HG03521 (cell line): Measurements from ENCODE around the gene AIG1.

Source experiments
- ATAC-seq: cut with Tn5 transposase; IDR thresholded peaks from one replicate; pipeline ENCODE4 v1.9.1; 2021; ENCODE audit warnings: mild to moderate bottlenecking, moderate library complexity; ENCODE audit not compliant: unreplicated experiment

AIG1 gene

DNA sequence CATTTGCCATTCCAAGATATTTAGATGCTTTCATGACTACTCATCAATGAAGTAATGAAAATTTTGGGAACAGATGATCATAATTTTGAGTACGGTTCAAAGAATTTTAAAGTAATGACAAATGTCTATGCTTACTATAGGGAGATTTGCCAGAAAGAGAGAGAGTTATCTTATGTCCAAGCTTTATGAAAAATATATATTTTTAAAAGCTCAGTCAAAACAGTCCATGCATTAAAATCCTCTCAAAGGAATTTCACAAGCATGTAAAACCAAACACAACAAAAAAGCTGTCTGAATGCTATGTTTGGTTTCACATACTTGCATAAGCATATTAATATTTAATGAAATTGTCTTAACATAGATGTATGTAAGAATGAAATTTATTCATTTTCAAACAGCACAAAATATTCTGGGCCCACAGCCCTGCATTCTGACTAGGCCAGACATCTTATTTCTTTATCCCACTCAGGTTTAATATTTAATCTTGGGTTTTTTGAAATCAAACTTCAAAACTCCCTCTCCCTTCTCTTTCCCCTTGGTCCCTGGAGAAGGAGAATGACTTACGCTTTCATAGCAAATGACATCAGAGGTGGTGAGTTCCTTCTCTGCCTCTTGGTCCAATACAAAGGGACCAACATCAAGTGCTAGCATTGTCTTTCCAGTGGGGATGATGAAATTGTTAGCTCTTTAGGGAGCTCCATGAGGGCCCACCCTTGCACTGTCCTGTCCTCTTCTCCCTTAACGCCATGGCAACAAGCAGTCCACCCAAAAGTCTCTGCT lies 295.6 kb downstream of the AIG1 start:
- ATAC-seq = no peak

DNA sequence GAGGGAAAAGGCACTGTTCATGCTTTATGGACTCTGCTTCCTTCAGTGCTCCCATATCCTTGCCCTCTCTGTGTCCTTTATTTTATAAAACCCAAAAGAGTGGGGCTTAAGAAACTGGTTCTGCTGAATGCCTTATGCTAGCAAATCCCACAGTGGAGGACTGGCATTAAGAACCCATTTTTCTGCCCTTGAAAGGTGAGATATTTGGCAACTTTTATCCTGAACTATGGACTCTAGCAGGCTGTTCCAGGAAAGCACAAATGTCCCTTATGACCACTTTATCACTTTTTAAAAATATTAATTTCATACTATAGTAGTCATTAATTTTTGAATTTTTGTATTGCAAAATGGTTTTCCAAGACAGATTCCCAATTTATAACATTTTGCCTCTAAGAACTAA lies 296.5 kb downstream of the AIG1 start:
- no peak for ATAC-seq

DNA sequence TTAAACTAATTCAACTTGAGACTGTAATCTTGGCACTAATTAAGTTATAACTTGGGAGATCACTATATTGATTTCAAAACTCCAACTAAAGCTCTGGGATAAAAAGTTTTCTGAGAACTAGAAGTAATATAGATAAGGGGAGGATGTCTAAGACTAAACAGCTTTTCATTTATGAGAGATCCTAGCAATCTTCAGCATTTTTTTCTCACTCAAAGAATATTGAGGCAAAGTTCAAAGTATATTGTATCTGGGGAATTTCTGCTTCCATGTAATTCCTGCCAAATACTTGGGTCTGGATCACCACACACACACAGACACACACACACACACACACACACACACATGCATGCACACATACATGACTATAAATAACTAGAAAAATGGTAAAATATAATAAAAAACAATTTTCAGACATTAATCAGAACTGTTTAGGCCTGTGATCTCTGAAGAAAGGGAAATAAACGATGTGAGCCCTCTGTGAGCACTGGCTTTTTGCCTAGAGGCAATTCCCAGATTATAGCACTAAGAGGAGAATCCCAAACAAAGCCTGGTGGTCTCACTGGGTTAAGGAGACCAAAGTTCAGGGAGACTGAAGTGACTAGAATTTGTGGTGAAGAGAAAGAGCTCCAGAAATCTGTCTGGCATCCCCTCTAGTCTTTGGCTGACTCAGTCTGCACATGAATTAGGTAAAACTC lies 297.0 kb downstream of the AIG1 start:
- no peak for ATAC-seq

DNA sequence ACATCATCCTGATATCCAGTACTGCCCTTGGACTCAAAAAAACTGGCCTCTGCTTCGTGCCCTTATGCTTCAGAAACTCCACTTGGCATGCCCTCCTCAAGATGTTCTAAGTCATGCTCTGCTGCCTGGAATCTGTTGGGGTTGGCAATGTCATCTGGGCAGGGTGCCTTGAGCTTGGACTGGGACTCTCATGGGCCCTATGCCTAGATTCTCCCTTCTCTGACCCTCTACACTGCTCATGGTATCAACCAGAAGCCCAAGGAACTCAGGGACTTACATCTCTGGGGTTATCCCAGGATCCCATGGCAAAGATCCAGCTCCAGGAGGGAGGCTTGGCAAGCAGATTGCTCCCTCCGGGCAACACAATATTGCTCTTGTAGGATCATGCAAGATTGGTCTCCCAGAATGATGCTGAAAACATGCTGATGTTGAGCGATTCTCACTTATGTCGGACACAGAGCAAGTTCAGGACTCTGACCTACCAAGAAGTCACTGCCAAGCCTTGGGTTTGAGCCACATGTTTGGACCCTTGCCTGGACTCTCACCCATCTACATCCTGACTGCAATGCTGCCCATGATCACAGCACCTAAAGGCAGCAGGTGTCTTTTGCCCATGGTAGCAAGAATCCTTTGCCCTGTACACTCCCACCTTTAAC lies 301.0 kb downstream of the AIG1 start:
- ATAC-seq = no peak

DNA sequence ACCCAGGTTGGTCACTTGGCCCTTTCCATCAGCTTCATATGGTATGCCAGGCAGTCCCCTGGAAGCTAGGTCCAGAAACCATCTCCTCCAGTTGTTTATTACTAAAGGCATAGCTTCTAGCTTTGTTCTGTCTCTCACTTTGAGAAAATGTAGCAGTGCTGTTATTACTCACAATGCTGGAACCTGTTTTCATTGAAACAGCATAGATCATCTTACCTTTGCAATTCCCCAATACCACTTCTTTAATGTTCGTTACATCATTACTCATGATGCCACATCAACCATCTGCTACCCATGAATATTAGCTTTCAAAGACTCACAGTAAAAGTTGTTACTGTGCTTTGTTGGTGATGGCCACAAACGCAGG lies 301.5 kb downstream of the AIG1 start:
- no peak for ATAC-seq

DNA sequence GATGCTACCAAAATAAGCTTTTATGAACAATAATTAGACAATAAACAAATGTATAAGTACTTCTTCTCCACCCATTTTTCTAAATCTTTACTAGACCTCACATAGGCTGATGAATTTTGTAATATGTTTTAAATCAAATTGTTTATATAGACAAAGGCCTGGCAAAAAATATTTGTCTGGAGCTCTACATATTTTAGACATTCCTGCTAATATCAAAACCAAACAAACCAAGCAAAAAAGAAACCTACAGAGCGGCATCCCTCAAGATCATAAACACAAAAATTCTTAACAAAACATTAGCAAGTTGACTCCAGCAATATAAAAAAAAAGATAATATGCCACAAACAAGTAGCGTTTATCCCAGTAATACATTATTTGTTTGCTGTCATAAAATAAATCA lies 302.6 kb downstream of the AIG1 start:
- no peak for ATAC-seq

DNA sequence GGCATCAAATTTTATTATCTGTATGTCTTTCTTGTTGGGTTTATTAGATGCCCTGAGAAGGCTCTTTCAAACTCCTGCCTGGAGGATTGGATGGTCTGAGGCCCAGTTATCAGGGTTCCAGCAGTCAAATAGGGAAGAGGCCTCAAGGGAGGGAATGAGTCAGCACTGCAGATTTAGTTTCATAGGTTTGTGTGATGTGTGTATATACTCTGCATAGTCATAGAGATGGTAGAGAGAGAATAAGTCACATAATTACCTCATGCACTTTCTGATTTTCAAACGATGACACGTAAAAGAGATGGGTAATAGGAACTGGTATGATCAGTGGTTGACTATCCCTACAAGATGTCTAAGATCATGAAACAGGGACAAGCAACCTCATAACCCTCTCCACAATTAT lies 307.7 kb downstream of the AIG1 start:
- peak; percentile 95 for ATAC-seq

DNA sequence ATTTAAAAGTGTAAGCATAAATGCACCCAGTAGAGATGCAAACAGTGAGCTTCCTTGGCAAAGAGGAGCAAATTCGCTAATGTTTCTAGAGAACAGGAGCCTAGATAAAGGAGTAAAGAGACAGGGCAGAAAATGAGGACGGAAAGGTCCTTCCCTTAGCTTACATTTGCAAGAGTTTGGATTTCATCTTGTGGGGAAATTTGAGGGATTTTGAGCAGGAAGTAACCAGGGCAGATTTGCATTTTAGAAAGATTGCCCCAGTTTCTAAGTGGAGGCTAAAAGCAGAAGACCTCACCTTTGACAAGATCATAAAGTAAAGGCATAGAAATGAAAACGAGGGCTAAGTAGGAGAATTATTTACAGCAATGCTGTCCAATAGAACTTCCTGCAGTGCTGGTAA lies 309.3 kb downstream of the AIG1 start:
- no peak for ATAC-seq

DNA sequence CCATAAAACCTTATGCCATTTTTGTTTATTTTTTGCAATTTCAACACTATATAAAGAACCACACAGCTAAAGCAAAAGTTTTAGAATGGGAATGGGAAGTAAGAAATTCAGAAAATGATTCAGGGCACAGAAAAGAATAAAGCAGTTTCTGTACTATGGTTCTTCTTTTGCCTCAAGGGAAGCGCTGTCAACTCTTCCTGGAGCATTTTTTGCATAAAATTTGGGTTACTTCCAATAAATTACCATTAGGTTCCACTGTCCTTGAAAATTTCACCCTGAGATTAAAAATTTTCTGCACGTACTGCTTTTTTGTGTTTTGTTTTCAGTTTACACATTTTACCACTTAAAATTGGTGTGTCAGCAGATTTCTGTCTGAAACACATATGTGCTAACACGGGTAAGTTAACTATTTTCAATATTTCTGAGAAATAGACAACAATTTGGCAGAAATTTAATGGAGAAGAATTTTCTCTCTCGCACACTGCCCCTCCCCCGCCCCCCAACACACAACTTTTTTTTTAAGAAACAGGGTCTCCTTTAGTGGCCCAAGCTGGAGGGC lies 310.2 kb downstream of the AIG1 start:
- ATAC-seq = no peak

DNA sequence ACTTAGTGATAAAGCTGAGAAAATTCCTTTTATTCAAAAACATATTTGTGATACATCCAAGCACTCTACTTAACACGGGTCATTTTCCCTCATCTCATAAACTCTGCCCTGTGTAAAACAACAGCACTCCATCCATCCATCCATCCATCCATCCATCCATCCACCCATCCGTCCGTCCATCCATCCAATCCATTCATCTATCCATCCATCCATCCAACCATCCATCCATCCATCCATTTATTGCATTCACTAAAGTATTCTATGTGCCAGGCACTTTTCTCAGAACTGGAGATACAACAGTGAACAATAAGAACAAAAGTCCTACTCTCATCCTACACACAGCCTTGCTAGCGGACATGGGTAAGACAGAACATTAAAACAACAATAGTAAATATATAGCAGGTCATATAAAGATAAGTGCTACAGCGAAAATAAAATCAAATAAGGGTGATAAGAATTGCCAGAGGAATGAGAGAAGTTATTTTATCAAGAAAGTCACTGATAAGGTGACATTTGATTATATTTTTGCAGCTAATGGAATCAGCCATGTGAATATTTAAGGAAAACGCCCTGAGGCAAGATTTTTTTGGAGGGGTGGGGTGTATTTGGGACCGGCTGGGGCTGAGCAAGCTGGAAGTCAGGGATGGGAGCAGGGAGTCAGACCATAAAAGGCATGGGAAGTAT lies 311.7 kb downstream of the AIG1 start:
- no peak for ATAC-seq

DNA sequence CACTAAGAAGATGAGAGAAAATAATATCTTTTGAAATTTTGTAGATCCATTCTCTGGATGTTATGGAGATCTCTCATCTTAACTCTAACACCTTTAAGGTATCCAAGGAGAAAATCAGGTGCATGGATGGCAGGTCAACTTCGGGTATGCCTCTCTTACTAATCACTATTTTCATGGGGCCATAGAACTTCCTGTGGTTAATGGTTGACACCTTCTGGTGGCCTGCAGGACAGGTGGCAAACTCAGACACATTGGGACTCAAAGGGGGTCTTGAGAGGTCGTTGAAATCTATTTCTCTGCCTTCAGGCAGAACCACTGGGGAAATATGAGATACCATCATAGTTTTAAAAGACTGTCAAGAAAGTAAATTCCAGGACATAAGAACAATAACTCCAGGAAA lies 313.3 kb downstream of the AIG1 start:
- no peak for ATAC-seq

DNA sequence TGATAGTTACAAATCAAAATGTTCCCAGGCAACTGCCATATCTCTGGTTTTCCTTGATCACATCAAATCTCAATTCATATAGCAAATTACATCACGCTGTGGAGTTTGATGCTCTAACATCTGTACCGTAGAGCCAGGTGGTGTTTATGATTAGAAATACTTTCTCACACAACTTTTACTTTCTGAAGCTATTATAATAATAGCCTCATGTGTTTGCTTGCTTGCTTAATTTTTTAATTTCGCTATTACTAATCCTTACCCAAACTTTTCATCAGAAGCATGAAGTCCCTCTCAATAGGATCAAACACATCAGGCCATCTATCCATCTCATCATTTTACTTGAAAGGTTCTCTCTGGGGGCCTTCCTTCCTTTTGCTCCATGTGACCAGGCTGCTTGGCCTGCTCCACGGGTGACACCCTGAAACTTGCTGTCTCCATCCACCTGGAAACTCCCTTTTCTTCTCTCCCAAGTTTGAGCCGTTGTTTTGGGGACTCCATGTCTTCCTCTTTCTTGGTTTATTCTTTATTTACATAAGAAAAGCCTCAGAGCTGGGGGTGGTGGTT lies 314.4 kb downstream of the AIG1 start:
- no peak for ATAC-seq

DNA sequence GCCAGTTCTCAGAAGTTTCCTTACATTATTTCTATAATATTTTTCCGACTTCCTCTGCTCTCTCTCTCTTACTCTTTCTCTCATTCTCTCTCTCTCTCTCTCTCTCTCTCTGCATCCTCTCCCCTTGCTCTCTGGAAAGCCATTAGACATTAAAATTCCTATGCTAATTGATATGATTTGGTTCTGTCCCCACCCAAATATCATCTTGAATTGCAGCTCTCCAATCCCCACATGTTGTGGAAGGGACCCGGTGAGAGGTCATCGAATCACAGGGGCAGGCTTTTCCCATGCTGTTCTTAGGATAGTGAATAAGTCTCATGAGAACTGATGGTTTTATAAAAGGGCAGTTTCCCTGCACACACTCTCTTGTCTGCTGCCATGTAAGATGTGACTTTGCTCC lies 315.7 kb downstream of the AIG1 start:
- no peak for ATAC-seq

DNA sequence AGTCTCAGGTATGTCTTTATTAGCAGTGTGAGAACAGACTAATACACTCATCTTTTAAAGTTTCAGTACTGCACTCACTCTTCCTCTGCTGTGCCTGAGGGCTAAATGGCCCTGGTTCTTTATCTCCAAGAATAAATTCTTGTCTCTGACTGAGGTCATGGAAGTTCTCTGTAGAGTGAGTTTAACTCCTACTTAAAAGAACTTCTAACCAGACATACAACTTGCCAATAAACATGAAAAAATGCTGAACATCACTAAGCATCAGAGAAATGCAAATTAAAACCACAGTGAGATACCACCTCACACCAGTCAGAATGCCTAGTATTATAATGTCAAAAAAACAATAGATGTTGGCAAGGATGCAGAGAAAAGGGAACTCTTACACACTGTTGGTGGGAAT lies 316.2 kb downstream of the AIG1 start:
- no peak for ATAC-seq

DNA sequence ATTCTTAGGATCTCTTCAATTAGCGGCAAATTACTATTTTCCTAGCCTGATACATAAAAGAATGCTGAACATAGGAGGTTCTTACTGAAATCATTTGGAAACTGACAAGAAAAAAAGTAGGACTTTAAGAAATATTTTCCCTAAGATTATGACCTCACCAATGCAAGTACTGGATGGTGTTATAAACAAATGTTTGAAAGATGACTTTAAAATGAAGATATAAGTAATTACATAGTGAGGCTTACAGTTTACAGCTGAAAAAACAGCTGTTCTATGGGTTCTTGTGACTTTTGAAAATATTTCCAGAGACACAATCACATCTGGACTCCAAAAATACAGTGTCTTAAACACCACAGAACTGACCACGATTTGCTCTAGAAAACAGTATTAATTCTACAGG lies 324.9 kb downstream of the AIG1 start:
- ATAC-seq = no peak

DNA sequence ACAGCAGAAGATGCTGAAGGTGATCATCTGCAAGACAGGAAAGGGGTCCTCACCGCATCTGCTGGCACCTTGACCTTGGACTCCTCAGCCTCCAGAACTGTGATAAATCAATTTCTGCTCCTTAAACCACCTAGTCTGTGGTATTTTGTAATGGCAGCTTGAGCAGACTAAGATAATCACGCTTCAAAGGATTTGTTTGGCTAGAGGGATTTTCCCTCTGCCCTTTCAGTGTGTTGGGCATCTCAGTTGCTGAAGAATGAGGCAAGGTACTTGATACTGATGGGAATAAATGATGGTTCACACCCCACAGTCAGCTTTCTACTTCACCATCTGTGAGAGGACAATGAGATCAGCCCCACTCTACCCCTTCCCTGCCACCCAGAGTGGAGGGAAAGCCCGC lies 329.6 kb downstream of the AIG1 start:
- no peak for ATAC-seq
